Neural cell (in vitro differentiated cells): Measurements from ENCODE around the gene TRIM63. TPM values are rescaled to one million over a fixed set of nuclear protein-coding genes. Genes with fewer than 3 reads are reported as not detected.

Source experiments
- H2AFZ ChIP-seq: fragments of 200-600, 300-800 bp; sonication (generic), shearing (Covaris generic); 2 replicates; pipeline ENCODE4 v1.6.0; 2014; ENCODE audit warnings: low read depth, mild to moderate bottlenecking, antibody characterized with exemption, low read length, moderate library complexity
- H3F3A ChIP-seq: fragments of 200-600 bp; shearing (Covaris generic); 2 replicates; pipeline ENCODE4 v1.6.1; 2016; ENCODE audit warnings: mild to moderate bottlenecking, moderate library complexity, mixed read lengths, antibody characterized with exemption, low read length; ENCODE audit not compliant: insufficient read depth, poor library complexity, severe bottlenecking
- H3K27ac ChIP-seq: fragments of 200-600, 300-800 bp; sonication (generic), shearing (Covaris generic); 2 replicates; pipeline ENCODE4 v1.5.1; 2014; ENCODE audit warnings: mild to moderate bottlenecking, low read length, moderate library complexity
- H3K27me3 ChIP-seq: fragments of 300-800, 200-600 bp; sonication (generic), shearing (Covaris generic); 2 replicates; pipeline ENCODE4 v1.6.0; 2014; ENCODE audit warnings: mild to moderate bottlenecking, low read depth, low read length, moderate library complexity; ENCODE audit not compliant: insufficient read depth
- H3K36me3 ChIP-seq: fragments of 300-800, 200-600 bp; sonication (generic), shearing (Covaris generic); 2 replicates; pipeline ENCODE4 v1.5.1; 2014; ENCODE audit warnings: mild to moderate bottlenecking, antibody characterized with exemption, low read length, moderate library complexity; ENCODE audit not compliant: insufficient read depth
- H3K4me2 ChIP-seq: fragments of 300-800, 200-600 bp; sonication (generic), shearing (Covaris generic); 2 replicates; pipeline ENCODE4 v1.6.0; 2014; ENCODE audit warnings: mild to moderate bottlenecking, low read length
- H3K4me3 ChIP-seq: fragments of 300-800, 200-600 bp; sonication (generic), shearing (Covaris generic); 2 replicates; pipeline ENCODE4 v1.5.1; 2014; ENCODE audit warnings: mild to moderate bottlenecking, low read length, moderate library complexity
- H3K79me2 ChIP-seq: fragments of 200-600 bp; shearing (Covaris generic); replicated peaks from 2 replicates; pipeline ENCODE4 v1.6.0; 2014; ENCODE audit warnings: mild to moderate bottlenecking, low read length, moderate library complexity; ENCODE audit not compliant: insufficient read depth
- H3K9ac ChIP-seq: fragments of 300-800, 200-600 bp; sonication (generic), shearing (Covaris generic); 2 replicates; pipeline ENCODE4 v1.6.1; 2016; ENCODE audit warnings: mild to moderate bottlenecking, low read length, mixed read lengths
- H3K9me2 ChIP-seq: fragments of 200-600 bp; shearing (Covaris generic); 2 replicates; pipeline ENCODE4 v1.6.1; 2016; ENCODE audit warnings: mild to moderate bottlenecking, low read length, mixed read lengths; ENCODE audit not compliant: insufficient read depth
- H3K9me3 ChIP-seq: fragments of 200-600, 300-800 bp; sonication (generic), shearing (Covaris generic); 2 replicates; pipeline ENCODE4 v1.6.1; 2016; ENCODE audit warnings: mild to moderate bottlenecking, mixed run types, low read length, moderate library complexity, mixed read lengths
- H4K20me1 ChIP-seq: fragments of 200-600 bp; shearing (Covaris generic); 2 replicates; pipeline ENCODE4 v1.6.1; 2016; ENCODE audit warnings: mild to moderate bottlenecking, mixed run types; ENCODE audit not compliant: insufficient read depth
- CTCF ChIP-seq: fragments of 450-650 bp; IDR thresholded peaks from 2 replicates; pipeline ENCODE4 v1.5.1; 2014; ENCODE audit warnings: antibody characterized with exemption, mild to moderate bottlenecking, moderate library complexity; ENCODE audit not compliant: poor library complexity, severe bottlenecking
- EP300 ChIP-seq: fragments of 450-650 bp; conservative IDR thresholded peaks from 2 replicates; pipeline ENCODE4 v1.6.1; 2014; ENCODE audit warnings: antibody characterized with exemption, mild to moderate bottlenecking, moderate library complexity; ENCODE audit not compliant: poor library complexity, severe bottlenecking
- EZH2 ChIP-seq: fragments of 200-600, 300-800 bp; shearing (Covaris generic), sonication (generic); IDR thresholded peaks from 2 replicates; pipeline ENCODE4 v1.6.1; 2014; ENCODE audit warnings: antibody characterized with exemption, low read length, borderline replicate concordance, mild to moderate bottlenecking; ENCODE audit not compliant: insufficient read depth, poor library complexity, severe bottlenecking
- MXI1 ChIP-seq: fragments of 450-650 bp; conservative IDR thresholded peaks from 2 replicates; pipeline ENCODE4 v1.6.1; 2014; ENCODE audit warnings: antibody characterized with exemption, mild to moderate bottlenecking; ENCODE audit not compliant: poor library complexity, severe bottlenecking
- POLR2AphosphoS5 ChIP-seq: IDR thresholded peaks from 2 replicates; pipeline ENCODE4 v1.6.1; 2012
- RAD21 ChIP-seq: fragments of 450-650 bp; conservative IDR thresholded peaks from 2 replicates; pipeline ENCODE4 v1.6.1; 2014; ENCODE audit warnings: antibody characterized with exemption, mild to moderate bottlenecking, moderate library complexity
- REST ChIP-seq: IDR thresholded peaks from 2 replicates; pipeline ENCODE4 v1.6.1; 2012; ENCODE audit warnings: borderline replicate concordance
- SMC3 ChIP-seq: fragments of 450-650 bp; conservative IDR thresholded peaks from 2 replicates; pipeline ENCODE4 v1.6.1; 2014; ENCODE audit warnings: antibody characterized with exemption, mild to moderate bottlenecking, moderate library complexity; ENCODE audit not compliant: poor library complexity
- TAF1 ChIP-seq: IDR thresholded peaks from 2 replicates; pipeline ENCODE4 v1.6.1; 2012; ENCODE audit warnings: low read depth
- polyA plus RNA-seq: library from polyadenylated mRNA; depleted of rRNA; stranded (reverse); fragments of >200 nt; gene quantifications from 2 replicates; pipeline ENCODE4 v1.2.3, GENCODE V29; 2014

The TRIM63 gene
- polyA plus RNA-seq, 1 donor from 2014 or later: not detected

- Histone ChIP-seq H3K79me2 (peaks cover 11% of the 10 kb centered on the region), H3F3A (peaks cover 4% of the 10 kb centered on the region), H3K9me3 (no peaks in the 10 kb centered on the region), H3K9me2 (no peaks in the 10 kb centered on the region), H3K27me3 (no peaks in the 10 kb centered on the region), H2AFZ (peak overlapping the region; percentile 75), H3K9ac (peak overlapping the region; percentile 96), H3K4me3 (peak overlapping the region; percentile 99), H4K20me1 (no peaks in the 10 kb centered on the region), H3K36me3 (no peaks in the 10 kb centered on the region), H3K4me2 (peak overlapping the region; percentile 87), H3K27ac (peak overlapping the region; percentile 96)
- TF ChIP-seq EP300 (peak; percentile 11), TAF1 (peak; percentile 94), REST (peak; percentile 95), CTCF (no peak), MXI1 (peak; percentile 84), RAD21 (no peak), POLR2AphosphoS5 (peak; percentile 83), EZH2 (no peak), SMC3 (peak; percentile 48)
Observed at GRCh38 chr1:26110731-26111529, 43.5 kb upstream of the TRIM63 start.

GRCh38 chr1:26109229-26110164 is 42.1 kb upstream of the TRIM63 start:
- H3K9ac ChIP-seq: peak overlapping the region; percentile 96
- H2AFZ ChIP-seq: peak overlapping the region; percentile 75
- no peak for TF ChIP-seq EZH2
- no peak for TF ChIP-seq REST
- no peak for TF ChIP-seq MXI1
- TF ChIP-seq RAD21: no peak
- TF ChIP-seq CTCF: no peak
- TF ChIP-seq POLR2AphosphoS5: no peak
- no peak for TF ChIP-seq EP300
- TF ChIP-seq TAF1: no peak
- TF ChIP-seq SMC3: no peak
- H3K4me2 ChIP-seq: peak overlapping the region; percentile 87
- H3F3A ChIP-seq: peaks cover 4% of the 10 kb centered on the region
- H3K27ac ChIP-seq: peak overlapping the region; percentile 96
- H3K9me3 ChIP-seq: no peaks in the 10 kb centered on the region
- no peaks in the 10 kb centered on the region for H4K20me1 ChIP-seq
- peak overlapping the region; percentile 99 for H3K4me3 ChIP-seq
- H3K36me3 ChIP-seq: no peaks in the 10 kb centered on the region
- H3K9me2 ChIP-seq: no peaks in the 10 kb centered on the region
- H3K27me3 ChIP-seq: no peaks in the 10 kb centered on the region
- H3K79me2 ChIP-seq: peaks cover 11% of the 10 kb centered on the region
